PC-9 (cell line): Measurements from ENCODE around the gene TBCK.

Source experiments
- EZH2 ChIP-seq: fragments of 200-600 bp; sonication (generic); IDR thresholded peaks from 2 replicates; pipeline ENCODE4 v1.8.0; 2017; ENCODE audit warnings: antibody characterized with exemption, low read depth
- TF ChIP-seq, protein P1 (sequence below): fragments of 200-600 bp; sonication (generic); conservative IDR thresholded peaks from 2 replicates; pipeline ENCODE4 v1.6.1; 2017; ENCODE audit warnings: mixed run types, antibody characterized with exemption, mild to moderate bottlenecking, moderate library complexity

DNA sequence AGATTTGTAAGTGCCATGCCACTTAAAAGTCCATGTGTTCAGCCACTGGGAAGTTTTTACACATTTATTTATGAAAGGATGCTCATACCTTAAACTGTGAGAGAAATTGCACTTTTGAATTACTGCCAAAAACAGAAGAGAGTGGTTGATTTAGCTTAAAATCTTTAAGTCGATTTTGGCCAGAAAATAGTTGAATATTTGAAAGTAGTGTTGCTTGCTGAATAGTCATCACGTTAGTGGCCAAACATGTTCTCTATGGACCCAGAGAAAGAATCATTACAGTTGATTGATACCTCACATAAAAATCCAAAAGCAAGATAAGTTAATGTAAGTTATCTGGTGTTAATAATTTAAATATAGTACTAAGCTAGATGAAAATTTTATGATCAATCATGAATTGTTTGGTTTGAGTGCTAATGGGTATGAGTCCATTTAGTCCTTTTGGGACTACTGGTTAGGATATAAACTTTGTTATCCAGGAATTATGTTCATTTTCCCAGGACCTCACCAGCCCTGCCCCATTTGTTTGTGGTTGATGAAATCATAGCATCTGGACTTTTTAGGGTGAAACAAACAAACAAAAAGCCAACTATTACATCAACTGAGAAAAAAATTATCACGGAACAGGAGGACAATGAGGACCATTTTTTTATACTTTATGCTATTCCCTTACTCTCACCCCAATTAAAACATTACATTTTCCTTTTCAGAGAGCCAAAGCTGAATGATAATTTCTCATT, 46.2 kb upstream of the TBCK start:
- TF ChIP-seq EZH2, result no peak
- TF ChIP-seq, protein P1, sequence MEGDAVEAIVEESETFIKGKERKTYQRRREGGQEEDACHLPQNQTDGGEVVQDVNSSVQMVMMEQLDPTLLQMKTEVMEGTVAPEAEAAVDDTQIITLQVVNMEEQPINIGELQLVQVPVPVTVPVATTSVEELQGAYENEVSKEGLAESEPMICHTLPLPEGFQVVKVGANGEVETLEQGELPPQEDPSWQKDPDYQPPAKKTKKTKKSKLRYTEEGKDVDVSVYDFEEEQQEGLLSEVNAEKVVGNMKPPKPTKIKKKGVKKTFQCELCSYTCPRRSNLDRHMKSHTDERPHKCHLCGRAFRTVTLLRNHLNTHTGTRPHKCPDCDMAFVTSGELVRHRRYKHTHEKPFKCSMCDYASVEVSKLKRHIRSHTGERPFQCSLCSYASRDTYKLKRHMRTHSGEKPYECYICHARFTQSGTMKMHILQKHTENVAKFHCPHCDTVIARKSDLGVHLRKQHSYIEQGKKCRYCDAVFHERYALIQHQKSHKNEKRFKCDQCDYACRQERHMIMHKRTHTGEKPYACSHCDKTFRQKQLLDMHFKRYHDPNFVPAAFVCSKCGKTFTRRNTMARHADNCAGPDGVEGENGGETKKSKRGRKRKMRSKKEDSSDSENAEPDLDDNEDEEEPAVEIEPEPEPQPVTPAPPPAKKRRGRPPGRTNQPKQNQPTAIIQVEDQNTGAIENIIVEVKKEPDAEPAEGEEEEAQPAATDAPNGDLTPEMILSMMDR, result no peak
